K562 (cell line): Measurements from ENCODE around the gene NUCKS1. TPM values are rescaled to one million over a fixed set of nuclear protein-coding genes. Genes with fewer than 3 reads are reported as not detected.
A peak's percentile ranks its signal among the peaks of the same experiment; 100 is the strongest.

Source experiments
- ATAC-seq: fragments of 200-7000 bp; cut with Tn5 transposase; 3 replicates; pipeline ENCODE4 v1.9.1; 2020; ENCODE audit warnings: moderate library complexity
- BruUV-seq: library from RNA; stranded (reverse); fragments of 400-500 nt; replicated peaks from 2 replicates; lab custom pipeline; 2021; lab: Mats Ljungman, UMichigan
- CTCF ChIA-PET: fragments of 300-600 bp; formaldehyde crosslinking; extraction: SDS; loops from one replicate; lab custom pipeline; 2021; ENCODE audit warnings: low intra/inter-chr PET ratio; lab: Yijun Ruan, JAX
- POLR2A ChIA-PET: fragments of 300-600, 350-650 bp; sonication (Branson Sonifier 250); formaldehyde crosslinking; extraction: SDS; loops from one replicate; lab custom pipeline; 2021; ENCODE audit warnings: antibody characterized with exemption, inconsistent platforms; lab: Yijun Ruan, JAX
- DNase-seq, 4 experiments: peaks; one replicate each; pipeline versions ENCODE4 v3.0.0 to v3.0.0-alpha.2; 2011 to 2018; ENCODE audit warnings: low spot score in 3 of 4, mixed read lengths in 3 of 4; ENCODE audit errors: extremely low read depth in 1 of 4
- FAIRE-seq: peaks from 2 replicates; lab custom pipeline; 2011; peaks lifted over from hg19 to GRCh38; lab: Jason Lieb, UNC
- H2AFZ ChIP-seq: 2 replicates; pipeline ENCODE4 v1.6.0; 2011; ENCODE audit warnings: low read depth, low read length, control low read depth, inconsistent platforms
- H3K27ac ChIP-seq: fragments of 200-600 bp; 3 replicates; pipeline ENCODE4 v1.8.0; 2011; ENCODE audit warnings: low read depth, mild to moderate bottlenecking, control low read depth, inconsistent platforms, low read length, moderate library complexity, mixed read lengths; ENCODE audit errors: extremely low read depth
- H3K27me3 ChIP-seq, 2 experiments: fragments of 300-600 bp in 1 of 2; 2 replicates in 1 of 2; 3 replicates in 1 of 2; pipeline versions ENCODE4 v1.6.0 to v1.8.0; 2011; ENCODE audit warnings: inconsistent platforms in 2 of 2, low read length in 2 of 2, mild to moderate bottlenecking in 1 of 2, mixed read lengths in 1 of 2, moderate library complexity in 1 of 2; ENCODE audit not compliant: control insufficient read depth in 2 of 2, insufficient read depth in 2 of 2
- H3K36me3 ChIP-seq: fragments of 300-600 bp; 3 replicates; pipeline ENCODE4 v1.8.0; 2011; ENCODE audit warnings: mild to moderate bottlenecking, low read length, inconsistent platforms; ENCODE audit not compliant: control insufficient read depth, insufficient read depth
- H3K4me1 ChIP-seq, 2 experiments: fragments of 200-600 bp in 1 of 2; replicated peaks in 1 of 2; 2 replicates in 1 of 2; 3 replicates in 1 of 2; pipeline versions ENCODE4 v1.5.1 to v1.8.0; 2011; ENCODE audit warnings: inconsistent platforms in 2 of 2, low read length in 2 of 2, mild to moderate bottlenecking in 1 of 2, mixed read lengths in 1 of 2, moderate library complexity in 1 of 2; ENCODE audit not compliant: control insufficient read depth in 2 of 2, insufficient read depth in 2 of 2
- H3K4me2 ChIP-seq: 2 replicates; pipeline ENCODE4 v1.6.1; 2011; ENCODE audit warnings: low read length, control low read depth, inconsistent platforms, mixed read lengths; ENCODE audit not compliant: insufficient read depth
- H3K4me3 ChIP-seq: fragments of 200-600 bp; sonication (generic), shearing (Covaris generic); 2 replicates; pipeline ENCODE4 v1.5.1; 2016; ENCODE audit warnings: control low read depth, inconsistent platforms
- H3K79me2 ChIP-seq: fragments of 200-600 bp; 3 replicates; pipeline ENCODE4 v1.8.0; 2011; ENCODE audit warnings: low read length, inconsistent platforms; ENCODE audit not compliant: control insufficient read depth, insufficient read depth
- H3K9ac ChIP-seq, 2 experiments: 2 replicates each; pipeline versions ENCODE4 v1.6.0 to v1.6.1; 2011; ENCODE audit warnings: low read depth in 2 of 2, low read length in 2 of 2, control low read depth in 1 of 2, inconsistent platforms in 1 of 2, mild to moderate bottlenecking in 1 of 2, mixed read lengths in 1 of 2; ENCODE audit not compliant: insufficient read depth in 1 of 2
- H3K9me1 ChIP-seq: one replicate; pipeline ENCODE4 v1.6.0; 2011; ENCODE audit warnings: inconsistent platforms, mild to moderate bottlenecking, low read length, moderate library complexity; ENCODE audit not compliant: control insufficient read depth, insufficient read depth
- H3K9me3 ChIP-seq: replicated peaks from 2 replicates; pipeline ENCODE4 v1.5.1; 2011; ENCODE audit warnings: low read depth, low read length, inconsistent platforms; ENCODE audit not compliant: control insufficient read depth, insufficient read depth
- H4K20me1 ChIP-seq: replicated peaks from 2 replicates; pipeline ENCODE4 v1.6.1; 2011; ENCODE audit warnings: low read length, inconsistent platforms, mixed read lengths; ENCODE audit not compliant: control insufficient read depth, insufficient read depth
- ID3 ChIP-seq, 2 experiments: fragments of 250-450 bp in 1 of 2; fragments of 450-650 bp in 1 of 2; sonication (Bioruptor Pico) in 1 of 2; IDR thresholded peaks; 2 replicates each; pipeline versions ENCODE4 v1.6.1 to v1.8.0; 2016 to 2021; ENCODE audit warnings: mild to moderate bottlenecking in 2 of 2, moderate library complexity in 2 of 2, missing compliant biosample characterization in 1 of 2, missing genetic modification characterization in 1 of 2
- MBD1 ChIP-seq: fragments of 250-450 bp; sonication (Bioruptor Pico); IDR thresholded peaks from 2 replicates; pipeline ENCODE4 v1.8.0; 2022; ENCODE audit warnings: inconsistent platforms
- MEIS2 ChIP-seq: fragments of 450-650 bp; IDR thresholded peaks from 2 replicates; pipeline ENCODE4 v1.6.1; 2014; ENCODE audit warnings: mild to moderate bottlenecking; ENCODE audit not compliant: partially characterized antibody
- NBN ChIP-seq: fragments of 450-650 bp; IDR thresholded peaks from 2 replicates; pipeline ENCODE4 v1.6.1; 2016; ENCODE audit warnings: low read depth, mild to moderate bottlenecking
- NCOA1 ChIP-seq: fragments of 450-650 bp; IDR thresholded peaks from 2 replicates; pipeline ENCODE4 v1.6.1; 2016; ENCODE audit warnings: low read depth
- NFYB ChIP-seq: IDR thresholded peaks from 2 replicates; pipeline ENCODE4 v1.6.1; 2011; ENCODE audit warnings: mild to moderate bottlenecking, moderate library complexity; ENCODE audit not compliant: insufficient read length; ENCODE audit errors: extremely low read depth
- NR4A1 ChIP-seq, 2 experiments: fragments of 250-450 bp in 1 of 2; fragments of 450-650 bp in 1 of 2; sonication (Bioruptor Pico) in 1 of 2; IDR thresholded peaks; 2 replicates each; pipeline versions ENCODE4 v1.4.0 to v1.6.1; 2016 to 2020; ENCODE audit warnings: mild to moderate bottlenecking in 2 of 2, missing compliant biosample characterization in 1 of 2, missing genetic modification characterization in 1 of 2, moderate library complexity in 1 of 2
- PYGO2 ChIP-seq: fragments of 450-650 bp; IDR thresholded peaks from 2 replicates; pipeline ENCODE4 v1.6.1; 2016; ENCODE audit warnings: mild to moderate bottlenecking, missing genetic modification characterization, moderate library complexity, missing compliant biosample characterization
- SIN3A ChIP-seq, 2 experiments: fragments of 150-350 bp in 1 of 2; IDR thresholded peaks; 2 replicates each; pipeline ENCODE4 v1.6.1; 2011 to 2016; ENCODE audit warnings: borderline replicate concordance in 2 of 2, low read depth in 2 of 2, low read length in 2 of 2, mild to moderate bottlenecking in 2 of 2, moderate library complexity in 2 of 2; ENCODE audit not compliant: control insufficient read depth in 1 of 2
- SREBF1 ChIP-seq: fragments of 150-350 bp; IDR thresholded peaks from 2 replicates; pipeline ENCODE4 v1.6.1; 2014; ENCODE audit warnings: antibody characterized with exemption, low read depth, low read length, borderline replicate concordance
- THAP12 ChIP-seq: fragments of 250-450 bp; sonication (Bioruptor Pico); IDR thresholded peaks from 2 replicates; pipeline ENCODE4 v1.9.0; 2021; ENCODE audit warnings: mild to moderate bottlenecking, inconsistent platforms
- ZNF239 ChIP-seq: fragments of 250-450 bp; sonication (Bioruptor Pico); IDR thresholded peaks from 2 replicates; pipeline ENCODE4 v1.4.0; 2020; ENCODE audit warnings: mild to moderate bottlenecking
- WGBS: fragments of 100-300 bp; shearing (Covaris generic); methylation state at CpG from one replicate; pipeline ENCODE4 v1.1.6; 2016; ENCODE audit warnings: low coverage, mixed read lengths; ENCODE audit not compliant: insufficient coverage; ENCODE audit errors: missing lambda C conversion rate; 5-methylcytosine and 5-hydroxymethylcytosine counted together
- in situ Hi-C: fragments of 300-500 bp; cut with MboI; formaldehyde crosslinking; loops from 4 replicates; pipeline ENCODE4 v1.15.0; 2018; ENCODE audit warnings: inconsistent platforms, mixed read lengths
- intact Hi-C: fragments of 100-400 bp; cut with micrococcal nuclease; formaldehyde crosslinking; loops from 2 replicates; pipeline ENCODE4 v1.14.2; 2022
- polyA plus RNA-seq, 8 experiments: library from polyadenylated mRNA; depleted of rRNA in 4 of 8; stranded (reverse) in 5 of 8; unstranded in 3 of 8; fragments of >200 nt; fragmentation: Nextera tagmentation in 2 of 8; fragmentation: Illumina TruSeq in 1 of 8; extraction: Ambion mirVana in 2 of 8; extraction: Trizol in 1 of 8; gene quantifications; 2 replicates each; pipeline versions ENCODE4 v1.2.1 to v1.2.3, GENCODE V29; 2011 to 2014; ENCODE audit warnings: inconsistent platforms in 1 of 8, missing spikeins in 1 of 8
- total RNA-seq, 7 experiments: library from RNA; depleted of rRNA in 6 of 7; stranded (reverse); fragments of >200 nt in 6 of 7; fragmentation: Illumina TruSeq in 2 of 7; extraction: Trizol in 2 of 7; gene quantifications; 2 replicates each; pipeline versions ENCODE4 v1.2.1 to v1.2.3, GENCODE V29; 2011 to 2021; ENCODE audit warnings: low replicate concordance in 1 of 7

NUCKS1 gene
- total and polyA plus RNA-seq, 9 of the 15 experiments (the other 6 are each of a cell fraction or from before 2014, with no cell fraction given), result 66.7 to 244 (median 149) TPM

- peak; percentile 88 for TF ChIP-seq MEIS2
Observed at GRCh38 chr1:205754857-205755256, 4.9 kb upstream of the NUCKS1 start (continued).

GRCh38 chr1:205751036-205751651 is 1.2 kb upstream of the NUCKS1 start:
- peaks cover 38% of the 10 kb centered on the region for H3K79me2 ChIP-seq
- no TSS peak for BruUV-seq
- H3K4me3 ChIP-seq, result no peak overlapping the region
- peaks cover 29% of the 10 kb centered on the region for H4K20me1 ChIP-seq
- no peaks in the 10 kb centered on the region for H3K9me3 ChIP-seq
- CTCF ChIA-PET, result interaction anchor here (0.6 kb wide), 1 partner anchor 763 kb away, joined by 3 read pairs; no protein-coding TSS in a partner anchor
- DNase-seq (peak; percentile 34 to 71 (median 38)), ATAC-seq (no peak), FAIRE-seq (peak; percentile 83)
- peaks cover 8 to 29% of the 10 kb centered on the region in 2 experiments; a peak in 4 of 5 replicates for H3K4me1 ChIP-seq
- intact Hi-C loops (no loop called here), in situ Hi-C loops (no loop called here)
- WGBS, result 67% methylated on average over 13 of the region's 13 CpGs
- peak overlapping the region; percentile 96 for H3K27ac ChIP-seq
- H3K4me2 ChIP-seq, result peak overlapping the region; percentile 99; the same call in 1 of the 2 replicates
- H3K9ac ChIP-seq, result peak overlapping the region in 1 of 2 experiments; percentile 90; a peak in 1 of 4 replicates
- peaks cover 28% of the 10 kb centered on the region; the same call in 2 of the 3 replicates for H3K36me3 ChIP-seq
- peak overlapping the region; percentile 94 for H2AFZ ChIP-seq
- H3K9me1 ChIP-seq, result no peaks in the 10 kb centered on the region
- POLR2A ChIA-PET, result interaction anchor here (0.7 to 1.7 kb wide), 3 partner anchors 14 to 60 kb away, joined by 3 to 6 read pairs (median 3); no protein-coding TSS in a partner anchor
- H3K27me3 ChIP-seq, result no peaks in the 10 kb centered on the region
- TF ChIP-seq ZNF239 (CRISPR knock-in tag) (no peak), ID3 (CRISPR knock-in tag; IDR thresholded peaks at IDR 0.05) (no peak), ID3 (tag; IDR thresholded peaks at IDR 0.05) (0 out of 2 replicates have a peak, but pooled peaks have one; percentile 1), PYGO2 (tag) (0 out of 2 replicates have a peak, but pooled peaks have one; percentile 52), THAP12 (no peak), NR4A1 (CRISPR knock-in tag; IDR thresholded peaks at IDR 0.05) (no peak), NR4A1 (tag; IDR thresholded peaks at IDR 0.05) (no peak), NCOA1 (0 out of 2 replicates have a peak, but pooled peaks have one; percentile 2), SREBF1 (no peak), MBD1 (CRISPR knock-in tag) (peak; percentile 82), NFYB (peak; percentile 25), SIN3A (IDR thresholded peaks at IDR 0.05; ENCODE audit: borderline replicate concordance in 2 of 2, control insufficient read depth in 1 of 2, low read depth in 2 of 2, low read length in 2 of 2) (no peak), NBN (0 out of 2 replicates have a peak, but pooled peaks have one; percentile 5)
